ENCODE results near the gene BRK1. TPM values are rescaled to one million over a fixed set of nuclear protein-coding genes. Genes with fewer than 3 reads are reported as not detected.
A peak's percentile ranks its signal among the peaks of the same experiment; 100 is the strongest.

BRK1 gene
- total and polyA plus RNA-seq, 9 of the 15 experiments (the other 6 are each of a cell fraction or from before 2014, with no cell fraction given), result 105 to 634 (median 250) TPM

DNA sequence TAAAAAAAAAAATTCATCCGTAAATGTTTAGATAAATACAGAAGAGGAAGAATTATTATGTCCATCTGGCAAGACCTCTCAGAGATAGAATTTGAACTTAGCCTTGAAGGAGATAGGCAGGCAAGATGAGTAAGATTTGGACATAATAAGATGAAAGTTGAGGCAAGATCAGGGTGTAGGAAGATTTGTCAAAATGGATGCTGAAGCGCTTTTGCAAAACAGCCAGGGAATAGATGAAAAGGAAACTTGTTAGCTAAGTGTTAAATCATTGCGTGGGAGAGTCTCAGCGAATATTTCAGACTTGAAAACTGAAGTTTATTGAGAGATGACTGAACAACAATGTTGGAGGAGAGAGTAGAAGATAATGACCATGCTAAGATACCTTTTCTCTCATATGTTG is 7.2 kb downstream of the BRK1 start:
- Histone ChIP-seq H3K4me2 (ENCODE audit: insufficient read depth, low read length) (no peak overlapping the region), H3K36me3 (ENCODE audit: control insufficient read depth, insufficient read depth, low read length) (peaks cover 82% of the 10 kb centered on the region), H3K79me2 (ENCODE audit: control insufficient read depth, insufficient read depth, low read length) (peaks cover 60% of the 10 kb centered on the region), H2AFZ (ENCODE audit: low read depth, low read length) (no peak overlapping the region), H4K20me1 (replicated peaks; ENCODE audit: control insufficient read depth, insufficient read depth, low read length) (peaks cover 12% of the 10 kb centered on the region; the same call in 1 of the 2 replicates), H3K27ac (ENCODE audit: extremely low read depth, low read depth, low read length) (no peak overlapping the region), H3K9me3 (replicated peaks; ENCODE audit: control insufficient read depth, insufficient read depth, low read depth, low read length) (no peaks in the 10 kb centered on the region), H3K27me3 (ENCODE audit: control insufficient read depth in 2 of 2, insufficient read depth in 2 of 2, low read length in 2 of 2) (no peaks in the 10 kb centered on the region), H3K4me3 (no peak overlapping the region), H3K4me1 (replicated peaks in 1 of 2; ENCODE audit: control insufficient read depth in 2 of 2, insufficient read depth in 2 of 2, low read length in 2 of 2) (no peaks in the 10 kb centered on the region), H3K9me1 (ENCODE audit: control insufficient read depth, insufficient read depth, low read length) (no peaks in the 10 kb centered on the region), H3K9ac (ENCODE audit: insufficient read depth in 1 of 2, low read depth in 2 of 2, low read length in 2 of 2) (no peak overlapping the region)
- DNase-seq (ENCODE audit: extremely low read depth in 1 of 4, low spot score in 3 of 4), result no peak
- intact Hi-C loops (cut with micrococcal nuclease), result no loop called here
- ChIA-PET POLR2A (no interaction called here), CTCF (ENCODE audit: low intra/inter-chr PET ratio) (no interaction called here)
- ATAC-seq, result no peak
- TF ChIP-seq HLTF (IDR thresholded peaks at IDR 0.05), result no peak
- TF ChIP-seq MECOM (CRISPR knock-in tag; IDR thresholded peaks at IDR 0.05), result no peak
- no peak for TF ChIP-seq ARID1B (IDR thresholded peaks at IDR 0.05)
- TF ChIP-seq HOXB6 (CRISPR knock-in tag; IDR thresholded peaks at IDR 0.05; ENCODE audit: borderline replicate concordance), result no peak
- TF ChIP-seq, protein P1, sequence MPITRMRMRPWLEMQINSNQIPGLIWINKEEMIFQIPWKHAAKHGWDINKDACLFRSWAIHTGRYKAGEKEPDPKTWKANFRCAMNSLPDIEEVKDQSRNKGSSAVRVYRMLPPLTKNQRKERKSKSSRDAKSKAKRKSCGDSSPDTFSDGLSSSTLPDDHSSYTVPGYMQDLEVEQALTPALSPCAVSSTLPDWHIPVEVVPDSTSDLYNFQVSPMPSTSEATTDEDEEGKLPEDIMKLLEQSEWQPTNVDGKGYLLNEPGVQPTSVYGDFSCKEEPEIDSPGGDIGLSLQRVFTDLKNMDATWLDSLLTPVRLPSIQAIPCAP (CRISPR knock-in tag; IDR thresholded peaks at IDR 0.05; ENCODE audit: borderline replicate concordance), result no peak
- TF ChIP-seq, protein P2, sequence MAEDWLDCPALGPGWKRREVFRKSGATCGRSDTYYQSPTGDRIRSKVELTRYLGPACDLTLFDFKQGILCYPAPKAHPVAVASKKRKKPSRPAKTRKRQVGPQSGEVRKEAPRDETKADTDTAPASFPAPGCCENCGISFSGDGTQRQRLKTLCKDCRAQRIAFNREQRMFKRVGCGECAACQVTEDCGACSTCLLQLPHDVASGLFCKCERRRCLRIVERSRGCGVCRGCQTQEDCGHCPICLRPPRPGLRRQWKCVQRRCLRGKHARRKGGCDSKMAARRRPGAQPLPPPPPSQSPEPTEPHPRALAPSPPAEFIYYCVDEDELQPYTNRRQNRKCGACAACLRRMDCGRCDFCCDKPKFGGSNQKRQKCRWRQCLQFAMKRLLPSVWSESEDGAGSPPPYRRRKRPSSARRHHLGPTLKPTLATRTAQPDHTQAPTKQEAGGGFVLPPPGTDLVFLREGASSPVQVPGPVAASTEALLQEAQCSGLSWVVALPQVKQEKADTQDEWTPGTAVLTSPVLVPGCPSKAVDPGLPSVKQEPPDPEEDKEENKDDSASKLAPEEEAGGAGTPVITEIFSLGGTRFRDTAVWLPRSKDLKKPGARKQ (CRISPR knock-in tag; IDR thresholded peaks at IDR 0.05), result no peak
- no peak for TF ChIP-seq FOSL1 (tag; conservative IDR thresholded peaks at IDR 0.05)
- no peak for TF ChIP-seq CBX8 (IDR thresholded peaks at IDR 0.05; ENCODE audit: borderline replicate concordance, extremely low read depth, low read depth, low read length, poor library complexity, severe bottlenecking)
- TF ChIP-seq ZNF668 (CRISPR knock-in tag; IDR thresholded peaks at IDR 0.05), result no peak
- no peak for TF ChIP-seq POLR2H (tag; IDR thresholded peaks at IDR 0.05; ENCODE audit: low read depth)
- TF ChIP-seq, protein P3, sequence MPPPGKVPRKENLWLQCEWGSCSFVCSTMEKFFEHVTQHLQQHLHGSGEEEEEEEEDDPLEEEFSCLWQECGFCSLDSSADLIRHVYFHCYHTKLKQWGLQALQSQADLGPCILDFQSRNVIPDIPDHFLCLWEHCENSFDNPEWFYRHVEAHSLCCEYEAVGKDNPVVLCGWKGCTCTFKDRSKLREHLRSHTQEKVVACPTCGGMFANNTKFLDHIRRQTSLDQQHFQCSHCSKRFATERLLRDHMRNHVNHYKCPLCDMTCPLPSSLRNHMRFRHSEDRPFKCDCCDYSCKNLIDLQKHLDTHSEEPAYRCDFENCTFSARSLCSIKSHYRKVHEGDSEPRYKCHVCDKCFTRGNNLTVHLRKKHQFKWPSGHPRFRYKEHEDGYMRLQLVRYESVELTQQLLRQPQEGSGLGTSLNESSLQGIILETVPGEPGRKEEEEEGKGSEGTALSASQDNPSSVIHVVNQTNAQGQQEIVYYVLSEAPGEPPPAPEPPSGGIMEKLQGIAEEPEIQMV (tag; conservative IDR thresholded peaks at IDR 0.05; ENCODE audit: low read depth), result no peak
- no peak for TF ChIP-seq NFRKB (IDR thresholded peaks at IDR 0.05; ENCODE audit: low read depth)
- WGBS (ENCODE audit: insufficient coverage, low coverage, missing lambda C conversion rate), result 90% methylated on average over 4 of the region's 4 CpGs
- BruUV-seq (replicated peaks), result no TSS peak
- in situ Hi-C loops (cut with MboI), result no loop called here
- peak; percentile 11 for FAIRE-seq

Measured in K562 (cell line).